Measurements from ENCODE around the gene CUL7. TPM values are rescaled to one million over a fixed set of nuclear protein-coding genes. Genes with fewer than 3 reads are reported as not detected.

CUL7 gene
- total and polyA plus RNA-seq, 2 donors (not counting 1 experiment from before 2014, with no cell fraction given): 17.4 to 21.4 TPM

DNA sequence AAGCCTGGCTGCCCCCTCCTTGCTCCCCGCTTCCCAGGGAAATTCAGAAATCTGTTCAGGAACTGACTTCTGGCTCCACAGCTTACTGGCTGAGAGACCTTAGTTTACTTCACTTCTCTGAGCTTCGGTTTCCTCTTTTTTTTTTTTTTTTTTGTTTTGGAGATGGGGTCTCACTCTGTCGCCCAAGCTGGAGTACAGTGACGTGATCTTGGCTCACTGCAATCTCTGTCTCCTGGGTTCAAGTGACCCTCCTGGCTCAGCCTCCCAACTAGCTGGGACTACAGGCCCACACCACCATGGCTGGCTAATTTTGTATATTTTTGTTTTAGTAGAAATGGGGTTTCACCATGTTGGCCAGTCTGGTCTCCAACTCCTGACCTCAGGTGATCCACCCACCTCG, 37.4 kb upstream of the CUL7 start:
- Histone ChIP-seq H3K27ac (ENCODE audit: low read length in 2 of 2) (no peak overlapping the region), H3K27me3 (replicated peaks in 1 of 4; ENCODE audit: control extremely low read depth in 1 of 4, control insufficient read depth in 3 of 4, insufficient read depth in 4 of 4, low read length in 3 of 4) (no peaks in the 10 kb centered on the region), H3K4me2 (replicated peaks; ENCODE audit: low read depth, low read length, poor library complexity, severe bottlenecking) (no peak overlapping the region), H2AFZ (ENCODE audit: insufficient read depth, low read depth, low read length, poor library complexity, severe bottlenecking) (no peak overlapping the region), H4K20me1 (ENCODE audit: control insufficient read depth, insufficient read depth, low read length, poor library complexity, severe bottlenecking) (no peaks in the 10 kb centered on the region), H3K9ac (ENCODE audit: low read length) (no peak overlapping the region), H3K4me3 (ENCODE audit: control extremely low read depth in 1 of 5, extremely low read depth in 1 of 5, insufficient read depth in 1 of 5, low read depth in 2 of 5, low read length in 4 of 5) (no peak overlapping the region), H3K9me3 (ENCODE audit: control extremely low read depth in 1 of 3, control insufficient read depth in 2 of 3, insufficient read depth in 1 of 3, low read length in 2 of 3) (no peaks in the 10 kb centered on the region), H3K36me3 (replicated peaks in 1 of 2; ENCODE audit: control extremely low read depth in 1 of 2, control insufficient read depth in 1 of 2, extremely low read depth in 1 of 2, insufficient read depth in 2 of 2, low read length in 1 of 2) (no peaks in the 10 kb centered on the region), H3K79me2 (ENCODE audit: control insufficient read depth, insufficient read depth, low read length) (no peaks in the 10 kb centered on the region), H3K4me1 (ENCODE audit: control insufficient read depth in 2 of 2, insufficient read depth in 2 of 2, low read length in 2 of 2) (no peaks in the 10 kb centered on the region)
- intact Hi-C loops (cut with micrococcal nuclease): no loop called here
- H3K27me3 Mint-ChIP-seq: no peaks in the 10 kb centered on the region
- no peaks in the 10 kb centered on the region for H3K4me1 Mint-ChIP-seq
- POLR2A ChIA-PET: no interaction called here
- CTCF ChIA-PET: no interaction called here
- TF ChIP-seq, protein P1, sequence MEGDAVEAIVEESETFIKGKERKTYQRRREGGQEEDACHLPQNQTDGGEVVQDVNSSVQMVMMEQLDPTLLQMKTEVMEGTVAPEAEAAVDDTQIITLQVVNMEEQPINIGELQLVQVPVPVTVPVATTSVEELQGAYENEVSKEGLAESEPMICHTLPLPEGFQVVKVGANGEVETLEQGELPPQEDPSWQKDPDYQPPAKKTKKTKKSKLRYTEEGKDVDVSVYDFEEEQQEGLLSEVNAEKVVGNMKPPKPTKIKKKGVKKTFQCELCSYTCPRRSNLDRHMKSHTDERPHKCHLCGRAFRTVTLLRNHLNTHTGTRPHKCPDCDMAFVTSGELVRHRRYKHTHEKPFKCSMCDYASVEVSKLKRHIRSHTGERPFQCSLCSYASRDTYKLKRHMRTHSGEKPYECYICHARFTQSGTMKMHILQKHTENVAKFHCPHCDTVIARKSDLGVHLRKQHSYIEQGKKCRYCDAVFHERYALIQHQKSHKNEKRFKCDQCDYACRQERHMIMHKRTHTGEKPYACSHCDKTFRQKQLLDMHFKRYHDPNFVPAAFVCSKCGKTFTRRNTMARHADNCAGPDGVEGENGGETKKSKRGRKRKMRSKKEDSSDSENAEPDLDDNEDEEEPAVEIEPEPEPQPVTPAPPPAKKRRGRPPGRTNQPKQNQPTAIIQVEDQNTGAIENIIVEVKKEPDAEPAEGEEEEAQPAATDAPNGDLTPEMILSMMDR (IDR thresholded peaks at IDR 0.05): no peak
- TF ChIP-seq EZH2 (IDR thresholded peaks at IDR 0.05; ENCODE audit: borderline replicate concordance, insufficient read depth, low read depth, low read length, poor library complexity, severe bottlenecking): no peak
- no peak overlapping the region for H3K4me3 Mint-ChIP-seq
- no peak for ATAC-seq (ENCODE audit: low read depth)
- no peaks in the 10 kb centered on the region for H3K9me3 Mint-ChIP-seq (ENCODE audit: insufficient read depth)
- no peak overlapping the region for H3K27ac Mint-ChIP-seq
- no peak for DNase-seq
- WGBS (ENCODE audit: insufficient coverage): 88% methylated on average over 1 of the region's 5 CpGs

DNA sequence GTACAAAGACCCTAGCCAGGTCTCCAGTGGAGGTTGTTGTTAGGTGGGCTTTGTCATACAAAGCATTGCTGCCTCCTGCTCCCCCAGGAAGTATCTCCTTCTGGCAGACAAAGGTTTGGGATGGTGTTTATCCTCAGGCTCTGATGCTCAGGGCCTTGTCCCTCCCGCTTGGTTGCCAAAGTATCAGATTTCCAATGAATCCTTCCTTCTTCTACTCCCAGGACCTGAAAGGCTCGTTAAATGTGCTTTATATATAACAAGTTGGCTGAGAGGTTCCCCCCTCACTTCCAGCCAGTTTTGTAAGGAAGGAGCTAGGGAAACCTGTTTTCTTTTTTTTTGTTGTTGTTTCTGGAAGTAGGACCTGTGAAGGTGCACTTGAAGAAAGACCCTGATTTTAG, 36.9 kb upstream of the CUL7 start:
- DNase-seq: no peak
- H3K27ac Mint-ChIP-seq: no peak overlapping the region
- intact Hi-C loops (cut with micrococcal nuclease): no loop called here
- Histone ChIP-seq H4K20me1 (ENCODE audit: control insufficient read depth, insufficient read depth, low read length, poor library complexity, severe bottlenecking) (no peaks in the 10 kb centered on the region), H3K4me2 (replicated peaks; ENCODE audit: low read depth, low read length, poor library complexity, severe bottlenecking) (no peak overlapping the region), H3K9ac (ENCODE audit: low read length) (no peak overlapping the region), H3K27me3 (replicated peaks in 1 of 4; ENCODE audit: control extremely low read depth in 1 of 4, control insufficient read depth in 3 of 4, insufficient read depth in 4 of 4, low read length in 3 of 4) (no peaks in the 10 kb centered on the region), H2AFZ (ENCODE audit: insufficient read depth, low read depth, low read length, poor library complexity, severe bottlenecking) (no peak overlapping the region), H3K36me3 (replicated peaks in 1 of 2; ENCODE audit: control extremely low read depth in 1 of 2, control insufficient read depth in 1 of 2, extremely low read depth in 1 of 2, insufficient read depth in 2 of 2, low read length in 1 of 2) (no peaks in the 10 kb centered on the region), H3K9me3 (ENCODE audit: control extremely low read depth in 1 of 3, control insufficient read depth in 2 of 3, insufficient read depth in 1 of 3, low read length in 2 of 3) (no peaks in the 10 kb centered on the region), H3K27ac (ENCODE audit: low read length in 2 of 2) (no peak overlapping the region), H3K4me1 (ENCODE audit: control insufficient read depth in 2 of 2, insufficient read depth in 2 of 2, low read length in 2 of 2) (no peaks in the 10 kb centered on the region), H3K79me2 (ENCODE audit: control insufficient read depth, insufficient read depth, low read length) (no peaks in the 10 kb centered on the region), H3K4me3 (ENCODE audit: control extremely low read depth in 1 of 5, extremely low read depth in 1 of 5, insufficient read depth in 1 of 5, low read depth in 2 of 5, low read length in 4 of 5) (no peak overlapping the region)
- H3K9me3 Mint-ChIP-seq (ENCODE audit: insufficient read depth): no peaks in the 10 kb centered on the region
- no peak for ATAC-seq (ENCODE audit: low read depth)
- CTCF ChIA-PET: interaction anchor here (0.6 kb wide), 1 partner anchor 1161 kb away, joined by 3 read pairs; no protein-coding TSS in a partner anchor
- no peaks in the 10 kb centered on the region for H3K27me3 Mint-ChIP-seq
- no CpG with 5 or more reads among the region's 2 CpGs for WGBS (ENCODE audit: insufficient coverage)
- TF ChIP-seq, protein P1 (IDR thresholded peaks at IDR 0.05): no peak
- no peak overlapping the region for H3K4me3 Mint-ChIP-seq
- H3K4me1 Mint-ChIP-seq: no peaks in the 10 kb centered on the region
- POLR2A ChIA-PET: no interaction called here

Data from B cell (primary cell).